Heart left ventricle (tissue), 16 donors: Measurements from ENCODE around the gene NUP54. TPM values are rescaled to one million over a fixed set of nuclear protein-coding genes. Genes with fewer than 3 reads are reported as not detected.

Experiments
- ATAC-seq, 4 donors: fragments of 200-7000 bp; cut with Tn5 transposase; one replicate each; pipeline ENCODE4 v1.9.1; 2020 to 2022; ENCODE audit warnings: moderate library complexity in 4 of 4, mild to moderate bottlenecking in 3 of 4, moderate number of reproducible peaks in 1 of 4
- DNase-seq, 5 donors: peaks; one replicate each; pipeline ENCODE4 v3.0.0-alpha.2; 2020
- H3K27ac ChIP-seq, 12 donors: fragments of 200-600 bp; sonication (generic) in 4 of 12; one replicate each; pipeline versions ENCODE4 v1.5.0 to v1.8.0; 2016 to 2022; ENCODE audit warnings: mild to moderate bottlenecking in 2 of 12
- H3K27me3 ChIP-seq, 9 donors: fragments of 200-600 bp; sonication (generic) in 2 of 9; one replicate each; pipeline versions ENCODE4 v1.5.1 to v1.8.0; 2016 to 2022; ENCODE audit warnings: mild to moderate bottlenecking in 3 of 9
- H3K36me3 ChIP-seq, 9 donors: fragments of 200-600 bp; sonication (generic) in 2 of 9; one replicate each; pipeline versions ENCODE4 v1.5.0 to v1.8.0; 2018 to 2022; ENCODE audit warnings: mild to moderate bottlenecking in 2 of 9
- H3K4me1 ChIP-seq, 12 donors: fragments of 200-600 bp; sonication (generic) in 4 of 12; one replicate each; pipeline versions ENCODE4 v1.5.0 to v1.8.0; 2016 to 2022; ENCODE audit warnings: mild to moderate bottlenecking in 3 of 12
- H3K4me3 ChIP-seq, 12 donors: fragments of 200-600 bp; sonication (generic) in 4 of 12; one replicate each; pipeline versions ENCODE4 v1.5.0 to v1.8.0; 2017 to 2022; ENCODE audit warnings: mild to moderate bottlenecking in 9 of 12, moderate library complexity in 4 of 12
- H3K9me3 ChIP-seq, 12 donors: fragments of 200-600 bp; sonication (generic) in 4 of 12; one replicate each; pipeline versions ENCODE4 v1.5.0 to v1.8.0; 2016 to 2022; ENCODE audit warnings: mild to moderate bottlenecking in 1 of 12
- CTCF ChIP-seq, 12 donors: fragments of 200-600 bp; sonication (generic) in 4 of 12; IDR thresholded peaks; one replicate each; pipeline versions ENCODE4 v1.5.0 to v1.8.0; 2018 to 2022; ENCODE audit warnings: antibody characterized with exemption in 12 of 12, mild to moderate bottlenecking in 5 of 12
- POLR2A ChIP-seq, 2 donors: fragments of 450-650 bp; IDR thresholded peaks; one replicate each; pipeline ENCODE4 v1.6.1; 2017; ENCODE audit warnings: antibody characterized with exemption in 2 of 2, mild to moderate bottlenecking in 2 of 2, moderate library complexity in 2 of 2
- WGBS, 4 donors: extraction: QIAGEN DNeasy Blood & Tissue Kit in 2 of 4; methylation state at CpG; one replicate each; pipeline versions ENCODE4 v1.1.5 to v1.1.7; 2013 to 2018; 5-methylcytosine and 5-hydroxymethylcytosine counted together
- intact Hi-C, 10 donors: fragments of 100-400 bp; cut with DNase I; formaldehyde crosslinking; loops; one replicate each; pipeline versions ENCODE4 v1.11.1 to v1.14.2; 2022
- polyA plus RNA-seq, 2 donors: library from polyadenylated mRNA; stranded (reverse); fragments of 200-250 nt; gene quantifications; one replicate each; pipeline ENCODE4 v1.2.3, GENCODE V29; 2013
- total RNA-seq, 9 donors: library from RNA; depleted of rRNA in 2 of 9; stranded (reverse); fragments of >200 nt in 2 of 9; fragmentation: NEBNext Ultra II Directional in 3 of 9; extraction: Animal tissue kit (Norgen Biotek cat#: 25700) in 3 of 9; gene quantifications; one replicate each; pipeline versions ENCODE4 v1.1.0 to v1.2.4, GENCODE V29; 2016 to 2023
- donor health status: ischemic (EF 13 %, LVEDD 7.1; RV severe dilation, severe dysfunction).
- donor health status: healthy with polysubstance abuse.
- donor health status: DM: no; HTN: yes; CAD: no.
- donor health status: DM: no; HTN: no; CAD: no.
- donor health status: ischemic (EF 25% LVEDD 6.9; RV normal size, moderate dysfunction).
- donor health status: ischemic (EF 25% LVEDD 5.7; RV mildly dilated, moderate dysfunction).
- donor health status: healthy.
- donor health status: DM: yes; HTN: yes; CAD: no.
- donor health status: ischemic (EF 35%, LVEDD 5.7; RV mildly dilated, moderate dysfunction).
- donor health status: nonischemic (EF 11% LVEDD 7.7; RV severe dilation, severe dysfunction).
- donor health status: DM: yes; HTN: yes; CAD: no.
- donor health status: PGD.
- donor health status: ischemic (EF 29% LVEDD 5.4; RV normal size, mild dysfunction).
- donor health status: nonischemic (EF 23%, LVEDD 6.1; RV moderate dilation, normal function).

NUP54 gene
- total and polyA plus RNA-seq, 11 donors, result 10.7 to 26.7 (median 17.3) TPM

GRCh38 chr4:76117536-76117935, 30.7 kb downstream of the NUP54 start:
- Histone ChIP-seq H3K4me1 (no peaks in the 10 kb centered on the region), H3K4me3 (no peak overlapping the region), H3K27ac (no peak overlapping the region), H3K36me3 (peaks cover 9 to 100% (median 95%) of the 10 kb centered on the region in 9 donors), H3K9me3 (peaks cover 0 to 4% (median 0%) of the 10 kb centered on the region in 12 donors), H3K27me3 (no peaks in the 10 kb centered on the region)
- DNase-seq, result no peak
- TF ChIP-seq CTCF (IDR thresholded peaks at IDR 0.05) (no peak), POLR2A (IDR thresholded peaks at IDR 0.05) (no peak)
- intact Hi-C loops, result no loop called here
- no peak for ATAC-seq
- WGBS, 4 donors, result 97 to 98% (median 98%) methylated on average over 5 of the region's 5 CpGs

GRCh38 chr4:76116821-76117220, 31.4 kb downstream of the NUP54 start:
- DNase-seq, result no peak
- Histone ChIP-seq H3K36me3 (peaks cover 9 to 97% (median 94%) of the 10 kb centered on the region in 9 donors), H3K4me3 (no peak overlapping the region), H3K4me1 (no peaks in the 10 kb centered on the region), H3K9me3 (no peaks in the 10 kb centered on the region), H3K27me3 (no peaks in the 10 kb centered on the region), H3K27ac (no peak overlapping the region)
- ATAC-seq, result no peak
- intact Hi-C loops, result no loop called here
- WGBS, 4 donors, result 96 to 99% (median 97%) methylated on average over 1 of the region's 1 CpG
- no peak for TF ChIP-seq CTCF (IDR thresholded peaks at IDR 0.05)
- no peak for TF ChIP-seq POLR2A (IDR thresholded peaks at IDR 0.05)

- 58 to 65% (median 63%) methylated on average over 5 of the region's 5 CpGs for WGBS, 4 donors
- TF ChIP-seq CTCF (IDR thresholded peaks at IDR 0.05) (no peak), POLR2A (IDR thresholded peaks at IDR 0.05) (no peak)
- Histone ChIP-seq H3K4me3 (no peak overlapping the region), H3K9me3 (no peaks in the 10 kb centered on the region), H3K36me3 (peaks cover 0 to 20% (median 16%) of the 10 kb centered on the region in 9 donors), H3K27ac (no peak overlapping the region), H3K4me1 (peaks cover 0 to 5% (median 0%) of the 10 kb centered on the region in 12 donors), H3K27me3 (no peaks in the 10 kb centered on the region)
- ATAC-seq, result no peak
- intact Hi-C loops, result no loop called here
- no peak for DNase-seq
These were observed 39.6 kb downstream of the NUP54 start for GRCh38 chr4:76108467-76109181.

- H3K36me3 ChIP-seq, result no peaks in the 10 kb centered on the region
- intact Hi-C loops, result no loop called here
- H3K9me3 ChIP-seq, result no peaks in the 10 kb centered on the region
- H3K27me3 ChIP-seq, result no peaks in the 10 kb centered on the region
- H3K4me1 ChIP-seq, result peaks cover 0 to 5% (median 0%) of the 10 kb centered on the region in 12 donors
- no peak overlapping the region for H3K4me3 ChIP-seq
- TF ChIP-seq POLR2A (IDR thresholded peaks at IDR 0.05), result no peak
- no peak for TF ChIP-seq CTCF (IDR thresholded peaks at IDR 0.05)
- H3K27ac ChIP-seq, result no peak overlapping the region
- ATAC-seq (no peak), DNase-seq (no peak)
- 69 to 86% (median 76%) methylated on average over 4 of the region's 4 CpGs for WGBS, 4 donors
These were observed 41.8 kb downstream of the NUP54 start for GRCh38 chr4:76106442-76106841.
